Neural cell (in vitro differentiated cells): ENCODE data around the gene DEFB110. TPM values are rescaled to one million over a fixed set of nuclear protein-coding genes. Genes with fewer than 3 reads are reported as not detected.

Experiments used
- H2AFZ ChIP-seq: fragments of 200-600, 300-800 bp; sonication (generic), shearing (Covaris generic); 2 replicates; pipeline ENCODE4 v1.6.0; 2014; ENCODE audit warnings: low read depth, mild to moderate bottlenecking, antibody characterized with exemption, low read length, moderate library complexity
- H3F3A ChIP-seq: fragments of 200-600 bp; shearing (Covaris generic); 2 replicates; pipeline ENCODE4 v1.6.1; 2016; ENCODE audit warnings: mild to moderate bottlenecking, moderate library complexity, mixed read lengths, antibody characterized with exemption, low read length; ENCODE audit not compliant: insufficient read depth, poor library complexity, severe bottlenecking
- H3K27ac ChIP-seq: fragments of 200-600, 300-800 bp; sonication (generic), shearing (Covaris generic); 2 replicates; pipeline ENCODE4 v1.5.1; 2014; ENCODE audit warnings: mild to moderate bottlenecking, low read length, moderate library complexity
- H3K27me3 ChIP-seq: fragments of 300-800, 200-600 bp; sonication (generic), shearing (Covaris generic); 2 replicates; pipeline ENCODE4 v1.6.0; 2014; ENCODE audit warnings: mild to moderate bottlenecking, low read depth, low read length, moderate library complexity; ENCODE audit not compliant: insufficient read depth
- H3K36me3 ChIP-seq: fragments of 300-800, 200-600 bp; sonication (generic), shearing (Covaris generic); 2 replicates; pipeline ENCODE4 v1.5.1; 2014; ENCODE audit warnings: mild to moderate bottlenecking, antibody characterized with exemption, low read length, moderate library complexity; ENCODE audit not compliant: insufficient read depth
- H3K4me2 ChIP-seq: fragments of 300-800, 200-600 bp; sonication (generic), shearing (Covaris generic); 2 replicates; pipeline ENCODE4 v1.6.0; 2014; ENCODE audit warnings: mild to moderate bottlenecking, low read length
- H3K4me3 ChIP-seq: fragments of 300-800, 200-600 bp; sonication (generic), shearing (Covaris generic); 2 replicates; pipeline ENCODE4 v1.5.1; 2014; ENCODE audit warnings: mild to moderate bottlenecking, low read length, moderate library complexity
- H3K79me2 ChIP-seq: fragments of 200-600 bp; shearing (Covaris generic); replicated peaks from 2 replicates; pipeline ENCODE4 v1.6.0; 2014; ENCODE audit warnings: mild to moderate bottlenecking, low read length, moderate library complexity; ENCODE audit not compliant: insufficient read depth
- H3K9ac ChIP-seq: fragments of 300-800, 200-600 bp; sonication (generic), shearing (Covaris generic); 2 replicates; pipeline ENCODE4 v1.6.1; 2016; ENCODE audit warnings: mild to moderate bottlenecking, low read length, mixed read lengths
- H3K9me2 ChIP-seq: fragments of 200-600 bp; shearing (Covaris generic); 2 replicates; pipeline ENCODE4 v1.6.1; 2016; ENCODE audit warnings: mild to moderate bottlenecking, low read length, mixed read lengths; ENCODE audit not compliant: insufficient read depth
- H3K9me3 ChIP-seq: fragments of 200-600, 300-800 bp; sonication (generic), shearing (Covaris generic); 2 replicates; pipeline ENCODE4 v1.6.1; 2016; ENCODE audit warnings: mild to moderate bottlenecking, mixed run types, low read length, moderate library complexity, mixed read lengths
- H4K20me1 ChIP-seq: fragments of 200-600 bp; shearing (Covaris generic); 2 replicates; pipeline ENCODE4 v1.6.1; 2016; ENCODE audit warnings: mild to moderate bottlenecking, mixed run types; ENCODE audit not compliant: insufficient read depth
- EP300 ChIP-seq: fragments of 450-650 bp; conservative IDR thresholded peaks from 2 replicates; pipeline ENCODE4 v1.6.1; 2014; ENCODE audit warnings: antibody characterized with exemption, mild to moderate bottlenecking, moderate library complexity; ENCODE audit not compliant: poor library complexity, severe bottlenecking
- EZH2 ChIP-seq: fragments of 200-600, 300-800 bp; shearing (Covaris generic), sonication (generic); IDR thresholded peaks from 2 replicates; pipeline ENCODE4 v1.6.1; 2014; ENCODE audit warnings: antibody characterized with exemption, low read length, borderline replicate concordance, mild to moderate bottlenecking; ENCODE audit not compliant: insufficient read depth, poor library complexity, severe bottlenecking
- MXI1 ChIP-seq: fragments of 450-650 bp; conservative IDR thresholded peaks from 2 replicates; pipeline ENCODE4 v1.6.1; 2014; ENCODE audit warnings: antibody characterized with exemption, mild to moderate bottlenecking; ENCODE audit not compliant: poor library complexity, severe bottlenecking
- POLR2AphosphoS5 ChIP-seq: IDR thresholded peaks from 2 replicates; pipeline ENCODE4 v1.6.1; 2012
- RAD21 ChIP-seq: fragments of 450-650 bp; conservative IDR thresholded peaks from 2 replicates; pipeline ENCODE4 v1.6.1; 2014; ENCODE audit warnings: antibody characterized with exemption, mild to moderate bottlenecking, moderate library complexity
- REST ChIP-seq: IDR thresholded peaks from 2 replicates; pipeline ENCODE4 v1.6.1; 2012; ENCODE audit warnings: borderline replicate concordance
- SMC3 ChIP-seq: fragments of 450-650 bp; conservative IDR thresholded peaks from 2 replicates; pipeline ENCODE4 v1.6.1; 2014; ENCODE audit warnings: antibody characterized with exemption, mild to moderate bottlenecking, moderate library complexity; ENCODE audit not compliant: poor library complexity
- TAF1 ChIP-seq: IDR thresholded peaks from 2 replicates; pipeline ENCODE4 v1.6.1; 2012; ENCODE audit warnings: low read depth
- polyA plus RNA-seq: library from polyadenylated mRNA; depleted of rRNA; stranded (reverse); fragments of >200 nt; gene quantifications from 2 replicates; pipeline ENCODE4 v1.2.3, GENCODE V29; 2014
- TF ChIP-seq, protein P1 (sequence below): fragments of 450-650 bp; IDR thresholded peaks from 2 replicates; pipeline ENCODE4 v1.5.1; 2014; ENCODE audit warnings: antibody characterized with exemption, mild to moderate bottlenecking, moderate library complexity; ENCODE audit not compliant: poor library complexity, severe bottlenecking

DEFB110 gene
- polyA plus RNA-seq, 1 donor from 2014 or later, result not detected

DNA sequence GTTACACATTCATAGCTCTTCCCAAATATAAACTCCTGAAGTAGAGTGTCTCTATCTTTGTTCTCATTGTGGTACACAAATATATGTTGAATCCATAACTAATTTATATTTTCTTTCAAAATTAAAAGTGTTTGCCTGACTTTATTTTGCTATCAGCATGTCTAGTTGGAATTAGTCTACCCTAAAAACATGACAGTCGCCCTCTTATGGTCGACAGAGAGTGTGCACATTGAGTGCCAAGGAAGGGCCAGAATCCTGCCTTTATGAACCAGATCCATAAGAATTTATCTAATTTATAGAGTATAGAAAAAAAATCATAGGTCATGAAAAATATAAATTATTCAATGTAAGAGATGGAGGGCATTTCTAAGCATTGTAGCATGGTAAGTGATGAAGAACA lies 40.3 kb upstream of the DEFB110 start:
- no peak overlapping the region for H3K4me3 ChIP-seq
- H3K79me2 ChIP-seq, result no peaks in the 10 kb centered on the region
- no peaks in the 10 kb centered on the region for H3K9me3 ChIP-seq
- no peak overlapping the region for H3K9ac ChIP-seq
- H3K27me3 ChIP-seq, result no peaks in the 10 kb centered on the region
- H3K27ac ChIP-seq, result no peak overlapping the region
- H4K20me1 ChIP-seq, result no peaks in the 10 kb centered on the region
- no peaks in the 10 kb centered on the region for H3K9me2 ChIP-seq
- TF ChIP-seq RAD21 (no peak), TAF1 (no peak)
- H3F3A ChIP-seq, result no peaks in the 10 kb centered on the region
- H2AFZ ChIP-seq, result no peak overlapping the region
- no peak overlapping the region for H3K4me2 ChIP-seq
- no peaks in the 10 kb centered on the region for H3K36me3 ChIP-seq

GRCh38 chr6:50056242-50056641 lies 34.4 kb upstream of the DEFB110 start:
- Histone ChIP-seq H3K9me2 (no peaks in the 10 kb centered on the region), H3K4me3 (no peak overlapping the region), H3K27me3 (no peaks in the 10 kb centered on the region), H3K4me2 (no peak overlapping the region), H3F3A (no peaks in the 10 kb centered on the region), H3K9ac (no peak overlapping the region), H3K79me2 (no peaks in the 10 kb centered on the region), H3K36me3 (no peaks in the 10 kb centered on the region), H3K9me3 (no peaks in the 10 kb centered on the region), H2AFZ (no peak overlapping the region), H3K27ac (no peak overlapping the region), H4K20me1 (no peaks in the 10 kb centered on the region)
- no peak for TF ChIP-seq TAF1
- TF ChIP-seq EP300, result no peak
- no peak for TF ChIP-seq MXI1

GRCh38 chr6:50049829-50050228 lies 28.0 kb upstream of the DEFB110 start, which contains the start of gene DEFB112:
TSS of gene DEFB112 (minus strand) at chr6:50049929. CDS start at chr6:50049869, 60 bp downstream.
- H3K36me3 ChIP-seq, result no peaks in the 10 kb centered on the region
- no peaks in the 10 kb centered on the region for H4K20me1 ChIP-seq
- H3K27me3 ChIP-seq, result no peaks in the 10 kb centered on the region
- no peak within 1 kb of the TSS for H3K4me2 ChIP-seq
- H3K27ac ChIP-seq, result no peak within 1 kb of the TSS
- no peak within 1 kb of the TSS for H3K9ac ChIP-seq
- TF ChIP-seq RAD21 (no peak), POLR2AphosphoS5 (no peak), TAF1 (no peak), EP300 (no peak), MXI1 (no peak), EZH2 (no peak), REST (no peak), SMC3 (no peak)
- TF ChIP-seq, protein P1, sequence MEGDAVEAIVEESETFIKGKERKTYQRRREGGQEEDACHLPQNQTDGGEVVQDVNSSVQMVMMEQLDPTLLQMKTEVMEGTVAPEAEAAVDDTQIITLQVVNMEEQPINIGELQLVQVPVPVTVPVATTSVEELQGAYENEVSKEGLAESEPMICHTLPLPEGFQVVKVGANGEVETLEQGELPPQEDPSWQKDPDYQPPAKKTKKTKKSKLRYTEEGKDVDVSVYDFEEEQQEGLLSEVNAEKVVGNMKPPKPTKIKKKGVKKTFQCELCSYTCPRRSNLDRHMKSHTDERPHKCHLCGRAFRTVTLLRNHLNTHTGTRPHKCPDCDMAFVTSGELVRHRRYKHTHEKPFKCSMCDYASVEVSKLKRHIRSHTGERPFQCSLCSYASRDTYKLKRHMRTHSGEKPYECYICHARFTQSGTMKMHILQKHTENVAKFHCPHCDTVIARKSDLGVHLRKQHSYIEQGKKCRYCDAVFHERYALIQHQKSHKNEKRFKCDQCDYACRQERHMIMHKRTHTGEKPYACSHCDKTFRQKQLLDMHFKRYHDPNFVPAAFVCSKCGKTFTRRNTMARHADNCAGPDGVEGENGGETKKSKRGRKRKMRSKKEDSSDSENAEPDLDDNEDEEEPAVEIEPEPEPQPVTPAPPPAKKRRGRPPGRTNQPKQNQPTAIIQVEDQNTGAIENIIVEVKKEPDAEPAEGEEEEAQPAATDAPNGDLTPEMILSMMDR, result no peak
- no peak within 1 kb of the TSS for H3K4me3 ChIP-seq
- no peak within 1 kb of the TSS for H2AFZ ChIP-seq
- no peaks in the 10 kb centered on the region for H3K9me3 ChIP-seq
- H3K9me2 ChIP-seq, result no peaks in the 10 kb centered on the region
- no peaks in the 10 kb centered on the region for H3F3A ChIP-seq
- no peaks in the 10 kb centered on the region for H3K79me2 ChIP-seq
